K562 (cell line): ENCODE data around the gene HCAR3. TPM values are rescaled to one million over a fixed set of nuclear protein-coding genes. Genes with fewer than 3 reads are reported as not detected.

Experiments
- ATAC-seq: fragments of 200-7000 bp; cut with Tn5 transposase; 3 replicates; pipeline ENCODE4 v1.9.1; 2020; ENCODE audit warnings: moderate library complexity
- BruUV-seq: library from RNA; stranded (reverse); fragments of 400-500 nt; replicated peaks from 2 replicates; lab custom pipeline; 2021; lab: Mats Ljungman, UMichigan
- CTCF ChIA-PET: fragments of 300-600 bp; formaldehyde crosslinking; extraction: SDS; loops from one replicate; lab custom pipeline; 2021; ENCODE audit warnings: low intra/inter-chr PET ratio; lab: Yijun Ruan, JAX
- POLR2A ChIA-PET: fragments of 300-600, 350-650 bp; sonication (Branson Sonifier 250); formaldehyde crosslinking; extraction: SDS; loops from one replicate; lab custom pipeline; 2021; ENCODE audit warnings: antibody characterized with exemption, inconsistent platforms; lab: Yijun Ruan, JAX
- DNase-seq, 4 experiments: peaks; one replicate each; pipeline versions ENCODE4 v3.0.0 to v3.0.0-alpha.2; 2011 to 2018; ENCODE audit warnings: low spot score in 3 of 4, mixed read lengths in 3 of 4; ENCODE audit errors: extremely low read depth in 1 of 4
- FAIRE-seq: peaks from 2 replicates; lab custom pipeline; 2011; peaks lifted over from hg19 to GRCh38; lab: Jason Lieb, UNC
- H2AFZ ChIP-seq: 2 replicates; pipeline ENCODE4 v1.6.0; 2011; ENCODE audit warnings: low read depth, low read length, control low read depth, inconsistent platforms
- H3K27ac ChIP-seq: fragments of 200-600 bp; 3 replicates; pipeline ENCODE4 v1.8.0; 2011; ENCODE audit warnings: low read depth, mild to moderate bottlenecking, control low read depth, inconsistent platforms, low read length, moderate library complexity, mixed read lengths; ENCODE audit errors: extremely low read depth
- H3K27me3 ChIP-seq, 2 experiments: fragments of 300-600 bp in 1 of 2; 2 replicates in 1 of 2; 3 replicates in 1 of 2; pipeline versions ENCODE4 v1.6.0 to v1.8.0; 2011; ENCODE audit warnings: inconsistent platforms in 2 of 2, low read length in 2 of 2, mild to moderate bottlenecking in 1 of 2, mixed read lengths in 1 of 2, moderate library complexity in 1 of 2; ENCODE audit not compliant: control insufficient read depth in 2 of 2, insufficient read depth in 2 of 2
- H3K36me3 ChIP-seq: fragments of 300-600 bp; 3 replicates; pipeline ENCODE4 v1.8.0; 2011; ENCODE audit warnings: mild to moderate bottlenecking, low read length, inconsistent platforms; ENCODE audit not compliant: control insufficient read depth, insufficient read depth
- H3K4me1 ChIP-seq, 2 experiments: fragments of 200-600 bp in 1 of 2; replicated peaks in 1 of 2; 2 replicates in 1 of 2; 3 replicates in 1 of 2; pipeline versions ENCODE4 v1.5.1 to v1.8.0; 2011; ENCODE audit warnings: inconsistent platforms in 2 of 2, low read length in 2 of 2, mild to moderate bottlenecking in 1 of 2, mixed read lengths in 1 of 2, moderate library complexity in 1 of 2; ENCODE audit not compliant: control insufficient read depth in 2 of 2, insufficient read depth in 2 of 2
- H3K4me2 ChIP-seq: 2 replicates; pipeline ENCODE4 v1.6.1; 2011; ENCODE audit warnings: low read length, control low read depth, inconsistent platforms, mixed read lengths; ENCODE audit not compliant: insufficient read depth
- H3K4me3 ChIP-seq: fragments of 200-600 bp; sonication (generic), shearing (Covaris generic); 2 replicates; pipeline ENCODE4 v1.5.1; 2016; ENCODE audit warnings: control low read depth, inconsistent platforms
- H3K79me2 ChIP-seq: fragments of 200-600 bp; 3 replicates; pipeline ENCODE4 v1.8.0; 2011; ENCODE audit warnings: low read length, inconsistent platforms; ENCODE audit not compliant: control insufficient read depth, insufficient read depth
- H3K9ac ChIP-seq, 2 experiments: 2 replicates each; pipeline versions ENCODE4 v1.6.0 to v1.6.1; 2011; ENCODE audit warnings: low read depth in 2 of 2, low read length in 2 of 2, control low read depth in 1 of 2, inconsistent platforms in 1 of 2, mild to moderate bottlenecking in 1 of 2, mixed read lengths in 1 of 2; ENCODE audit not compliant: insufficient read depth in 1 of 2
- H3K9me1 ChIP-seq: one replicate; pipeline ENCODE4 v1.6.0; 2011; ENCODE audit warnings: inconsistent platforms, mild to moderate bottlenecking, low read length, moderate library complexity; ENCODE audit not compliant: control insufficient read depth, insufficient read depth
- H3K9me3 ChIP-seq: replicated peaks from 2 replicates; pipeline ENCODE4 v1.5.1; 2011; ENCODE audit warnings: low read depth, low read length, inconsistent platforms; ENCODE audit not compliant: control insufficient read depth, insufficient read depth
- H4K20me1 ChIP-seq: replicated peaks from 2 replicates; pipeline ENCODE4 v1.6.1; 2011; ENCODE audit warnings: low read length, inconsistent platforms, mixed read lengths; ENCODE audit not compliant: control insufficient read depth, insufficient read depth
- BACH1 ChIP-seq: fragments of 200-800 bp; sonication (Bioruptor generic); IDR thresholded peaks from 2 replicates; pipeline ENCODE4 v1.6.1; 2016; ENCODE audit warnings: missing genetic modification characterization, missing compliant biosample characterization
- CREB1 ChIP-seq, 2 experiments: sonication (generic) in 1 of 2; formaldehyde crosslinking in 1 of 2; IDR thresholded peaks; 2 replicates each; pipeline versions ENCODE4 v1.6.1 to v1.8.0; 2012 to 2022; ENCODE audit warnings: inconsistent platforms in 1 of 2, mild to moderate bottlenecking in 1 of 2, missing genetic modification reagents in 1 of 2, moderate library complexity in 1 of 2
- HINFP ChIP-seq: fragments of 450-650 bp; conservative IDR thresholded peaks from 2 replicates; pipeline ENCODE4 v1.6.1; 2016; ENCODE audit warnings: missing genetic modification characterization, low read depth, mild to moderate bottlenecking, control low read depth, missing compliant biosample characterization
- KLF16 ChIP-seq: IDR thresholded peaks from 2 replicates; pipeline ENCODE4 v1.6.1; 2016; ENCODE audit warnings: antibody characterized with exemption
- MXI1 ChIP-seq: IDR thresholded peaks from 2 replicates; pipeline ENCODE4 v1.6.1; 2011; ENCODE audit warnings: low read depth, mild to moderate bottlenecking, improper control_type of control experiment, low read length
- RBM25 ChIP-seq: fragments of 200-400 bp; formaldehyde crosslinking; IDR thresholded peaks from 2 replicates; pipeline ENCODE4 v1.6.1; 2018; ENCODE audit warnings: low read length, low read depth, moderate library complexity; ENCODE audit not compliant: severe bottlenecking
- RFX5 ChIP-seq: IDR thresholded peaks from 2 replicates; pipeline ENCODE4 v1.6.1; 2011; ENCODE audit warnings: low read depth, mild to moderate bottlenecking, improper control_type of control experiment, low read length
- SFPQ ChIP-seq: fragments of 200-400 bp; formaldehyde crosslinking; IDR thresholded peaks from 2 replicates; pipeline ENCODE4 v1.6.1; 2017; ENCODE audit warnings: mild to moderate bottlenecking, low read depth, low read length, moderate library complexity
- THAP7 ChIP-seq: fragments of 250-450 bp; sonication (Bioruptor Pico); IDR thresholded peaks from 2 replicates; pipeline ENCODE4 v1.5.0; 2021
- ZFP36 ChIP-seq: fragments of 150-350 bp; IDR thresholded peaks from 2 replicates; pipeline ENCODE4 v1.6.1; 2018; ENCODE audit warnings: low read length, low read depth; ENCODE audit not compliant: partially characterized antibody
- ZFP91 ChIP-seq: sonication (generic); formaldehyde crosslinking; IDR thresholded peaks from 2 replicates; pipeline ENCODE4 v1.8.0; 2022; ENCODE audit warnings: mild to moderate bottlenecking, missing genetic modification reagents
- WGBS: fragments of 100-300 bp; shearing (Covaris generic); methylation state at CpG from one replicate; pipeline ENCODE4 v1.1.6; 2016; ENCODE audit warnings: low coverage, mixed read lengths; ENCODE audit not compliant: insufficient coverage; ENCODE audit errors: missing lambda C conversion rate; 5-methylcytosine and 5-hydroxymethylcytosine counted together
- in situ Hi-C: fragments of 300-500 bp; cut with MboI; formaldehyde crosslinking; loops from 4 replicates; pipeline ENCODE4 v1.15.0; 2018; ENCODE audit warnings: inconsistent platforms, mixed read lengths
- intact Hi-C: fragments of 100-400 bp; cut with micrococcal nuclease; formaldehyde crosslinking; loops from 2 replicates; pipeline ENCODE4 v1.14.2; 2022
- polyA plus RNA-seq, 8 experiments: library from polyadenylated mRNA; depleted of rRNA in 4 of 8; stranded (reverse) in 5 of 8; unstranded in 3 of 8; fragments of >200 nt; fragmentation: Nextera tagmentation in 2 of 8; fragmentation: Illumina TruSeq in 1 of 8; extraction: Ambion mirVana in 2 of 8; extraction: Trizol in 1 of 8; gene quantifications; 2 replicates each; pipeline versions ENCODE4 v1.2.1 to v1.2.3, GENCODE V29; 2011 to 2014; ENCODE audit warnings: inconsistent platforms in 1 of 8, missing spikeins in 1 of 8
- total RNA-seq, 7 experiments: library from RNA; depleted of rRNA in 6 of 7; stranded (reverse); fragments of >200 nt in 6 of 7; fragmentation: Illumina TruSeq in 2 of 7; extraction: Trizol in 2 of 7; gene quantifications; 2 replicates each; pipeline versions ENCODE4 v1.2.1 to v1.2.3, GENCODE V29; 2011 to 2021; ENCODE audit warnings: low replicate concordance in 1 of 7

The HCAR3 gene
- total and polyA plus RNA-seq, 9 of the 15 experiments (the other 6 are each of a cell fraction or from before 2014, with no cell fraction given): not detected

- H3K79me2 ChIP-seq: no peaks in the 10 kb centered on the region
- H3K9me1 ChIP-seq: no peaks in the 10 kb centered on the region
- WGBS: 15% methylated on average over 4 of the region's 4 CpGs
- TF ChIP-seq CREB1 (IDR thresholded peaks at IDR 0.05) (no peak), CREB1 (CRISPR knock-in tag; IDR thresholded peaks at IDR 0.05) (no peak), SFPQ (no peak), BACH1 (no peak), MXI1 (no peak), RBM25 (peak; percentile 83), KLF16 (no peak), HINFP (tag) (no peak), ZFP36 (peak; percentile 54), ZFP91 (CRISPR knock-in tag) (no peak), THAP7 (CRISPR knock-in tag) (no peak), RFX5 (no peak)
- H3K9me3 ChIP-seq: no peaks in the 10 kb centered on the region
- H3K9ac ChIP-seq: no peak overlapping the region
- ChIA-PET CTCF (no interaction called here), POLR2A (no interaction called here)
- in situ Hi-C loops: no loop called here
- DNase-seq: no peak
- no TSS peak for BruUV-seq
- intact Hi-C loops: no loop called here
- H3K27ac ChIP-seq: no peak overlapping the region
- H3K4me1 ChIP-seq: peaks cover 0 to 9% of the 10 kb centered on the region in 2 experiments; a peak in 3 of 5 replicates
- FAIRE-seq: no peak
- H3K4me3 ChIP-seq: no peak overlapping the region
- no peak for ATAC-seq
- no peak overlapping the region for H2AFZ ChIP-seq
- peaks cover 29 to 40% of the 10 kb centered on the region in 2 experiments for H3K27me3 ChIP-seq
- no peak overlapping the region for H3K4me2 ChIP-seq
- no peaks in the 10 kb centered on the region for H4K20me1 ChIP-seq
- H3K36me3 ChIP-seq: no peaks in the 10 kb centered on the region
Observed at GRCh38 chr12:122732611-122733010, 16.0 kb upstream of the HCAR3 start.
